Measurements from ENCODE around the gene SEC14L6.

GRCh38 chr22:30555282-30556210, 9.0 kb upstream of the SEC14L6 start:
- TF ChIP-seq YY1 (IDR thresholded peaks at IDR 0.05; ENCODE audit: insufficient read depth, insufficient read length) (no peak), SUZ12 (IDR thresholded peaks at IDR 0.05; ENCODE audit: extremely low read depth, insufficient read depth, insufficient read length) (no peak), ZNF274 (IDR thresholded peaks at IDR 0.05; ENCODE audit: low read depth, low read length) (no peak)

All from NT2/D1 (cell line).